NCI-H128 (cell line): ENCODE results near the gene BHMT.
"Not testable (repeated sequence)": the region's sequence is repeated elsewhere in the genome, so short reads cannot be mapped to it uniquely, and the experiment has no call there.

Source experiments
- DNase-seq: peaks from one replicate; lab custom pipeline; 2025; ENCODE audit not compliant: unreplicated experiment; lab: John Stamatoyannopoulos, UW

The BHMT gene

DNA sequence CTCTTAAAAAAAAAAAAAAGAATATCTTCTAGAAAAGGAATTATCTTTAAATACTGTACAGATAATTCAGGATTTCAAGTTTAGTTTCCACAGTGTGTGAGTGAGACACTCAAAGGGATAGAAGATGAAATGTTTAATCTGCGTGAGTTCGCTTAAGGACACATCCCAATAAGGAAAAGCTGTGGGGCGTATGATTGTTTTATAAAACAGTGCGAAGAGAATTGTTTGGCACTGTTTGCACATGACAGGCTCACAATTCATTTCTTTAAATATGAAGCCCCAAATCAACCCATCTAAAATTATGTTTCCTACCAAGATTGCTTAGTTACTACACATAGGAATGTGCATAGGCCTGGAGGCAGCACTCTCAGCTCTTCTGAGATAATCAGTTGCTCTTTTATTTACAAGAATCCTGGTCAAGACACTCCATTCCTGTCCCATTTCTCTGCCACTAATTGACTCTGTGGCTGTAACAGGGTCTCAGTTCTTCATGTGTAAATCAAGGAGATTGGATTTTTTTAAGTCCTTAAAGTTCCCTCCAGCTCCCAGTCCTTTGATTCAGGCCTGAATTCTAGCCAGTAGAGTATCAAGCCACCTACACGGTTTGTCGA lies 60.1 kb downstream of the BHMT start:
- no peak for DNase-seq

DNA sequence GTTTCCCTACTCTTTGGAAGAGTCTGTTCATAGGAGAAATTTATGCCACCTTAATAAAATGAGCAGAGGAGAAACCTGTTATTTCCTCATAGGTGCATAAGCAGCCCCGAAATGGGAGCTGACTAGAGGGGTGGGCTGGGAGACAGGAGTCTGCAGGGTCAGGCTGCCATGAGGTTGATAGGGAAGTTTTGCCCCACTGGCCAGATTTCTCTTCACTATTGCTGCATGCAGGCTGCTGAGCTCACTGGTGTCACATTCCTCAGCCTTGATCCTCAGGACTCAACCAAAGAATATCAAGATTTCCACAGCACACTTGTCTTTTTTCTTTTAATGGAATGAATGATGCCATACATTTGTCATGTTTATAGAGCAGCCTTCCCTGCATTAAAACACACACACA lies 60.7 kb downstream of the BHMT start:
- no peak for DNase-seq

- DNase-seq = no peak
Observed at GRCh38 chr5:79173626-79174025, 62.0 kb downstream of the BHMT start.

- not testable (repeated sequence) for DNase-seq
Observed at GRCh38 chr5:79180449-79180848, 68.8 kb downstream of the BHMT start.

GRCh38 chr5:79181419-79182022 lies 69.9 kb downstream of the BHMT start:
- DNase-seq = no peak
